Transverse colon (tissue), 4 donors: Measurements from ENCODE around the gene NME8. TPM values are rescaled to one million over a fixed set of nuclear protein-coding genes. Genes with fewer than 3 reads are reported as not detected.
A peak's percentile ranks its signal among the peaks of the same experiment; 100 is the strongest.

ENCODE experiments used
- DNase-seq: peaks from one replicate; pipeline ENCODE4 v3.0.0-alpha.2; 2019
- H3K27ac ChIP-seq, 4 donors: fragments of 200-600 bp; sonication (generic); 2 replicates each; pipeline ENCODE4 v1.5.1; 2016 to 2018; ENCODE audit warnings: inconsistent platforms in 4 of 4
- H3K27me3 ChIP-seq: fragments of 200-600 bp; sonication (generic); 2 replicates; pipeline ENCODE4 v1.5.1; 2017; ENCODE audit warnings: inconsistent platforms
- H3K36me3 ChIP-seq, 4 donors: fragments of 200-600 bp; sonication (generic); 2 replicates each; pipeline ENCODE4 v1.5.1; 2017 to 2019; ENCODE audit warnings: inconsistent platforms in 4 of 4
- H3K4me1 ChIP-seq, 4 donors: fragments of 200-600 bp; sonication (generic); 2 replicates each; pipeline ENCODE4 v1.5.1; 2017 to 2020; ENCODE audit warnings: inconsistent platforms in 4 of 4
- H3K4me3 ChIP-seq, 4 donors: fragments of 200-600 bp; sonication (generic); 1 replicate in 1 of 4; 2 replicates in 3 of 4; pipeline versions ENCODE4 v1.5.1 to v1.6.1; 2017 to 2019; ENCODE audit warnings: inconsistent platforms in 4 of 4
- H3K9me3 ChIP-seq, 2 donors: fragments of 200-600 bp; sonication (generic); 2 replicates each; pipeline ENCODE4 v1.5.1; 2017 to 2019; ENCODE audit warnings: inconsistent platforms in 2 of 2
- EP300 ChIP-seq: sonication (generic); formaldehyde crosslinking; IDR thresholded peaks from one replicate; pipeline ENCODE4 v1.6.1; 2017; ENCODE audit warnings: antibody characterized with exemption, low read depth
- POLR2A ChIP-seq: fragments of 450-650 bp; IDR thresholded peaks from one replicate; pipeline ENCODE4 v1.6.1; 2016; ENCODE audit warnings: antibody characterized with exemption, mild to moderate bottlenecking, moderate library complexity
- POLR2AphosphoS5 ChIP-seq, 3 donors: sonication (generic); formaldehyde crosslinking; IDR thresholded peaks; one replicate each; pipeline ENCODE4 v1.6.1; 2016; ENCODE audit warnings: antibody characterized with exemption in 3 of 3
- WGBS, 2 donors: methylation state at CpG; one replicate each; pipeline ENCODE4 v1.1.5; 2018; ENCODE audit warnings: low coverage in 1 of 2; 5-methylcytosine and 5-hydroxymethylcytosine counted together
- in situ Hi-C, 4 donors: fragments of 200-750 bp; cut with MboI; loops; one replicate each; pipeline versions ENCODE4 v1.15.0 to v1.15.1; 2017; ENCODE audit warnings: low sequenced_read_pairs in 3 of 4, low pct_ligation_motif_present in 1 of 4, low pct_unique_long_range_greater_than_20kb in 1 of 4
- intact Hi-C: fragments of 100-400 bp; cut with DNase I; formaldehyde crosslinking; loops from one replicate; pipeline ENCODE4 v1.15.1; 2023; ENCODE audit warnings: low total_unique reads
- total RNA-seq, 4 donors: library from RNA; depleted of rRNA; stranded (reverse); fragments of >200 nt; gene quantifications; one replicate each; pipeline ENCODE4 v1.1.0, GENCODE V29; 2016
- TF ChIP-seq, protein P1 (sequence below), 5 experiments: fragments of 200-600 bp in 3 of 5; fragments of 450-650 bp in 2 of 5; sonication (generic) in 3 of 5; IDR thresholded peaks; 1 replicate in 2 of 5; 2 replicates in 3 of 5; pipeline ENCODE4 v1.5.1; 2016 to 2017; ENCODE audit warnings: antibody characterized with exemption in 5 of 5, inconsistent platforms in 3 of 5, mild to moderate bottlenecking in 2 of 5, moderate library complexity in 1 of 5

Gene NME8
- total RNA-seq, 4 donors from 2014 or later, result not detected

DNA sequence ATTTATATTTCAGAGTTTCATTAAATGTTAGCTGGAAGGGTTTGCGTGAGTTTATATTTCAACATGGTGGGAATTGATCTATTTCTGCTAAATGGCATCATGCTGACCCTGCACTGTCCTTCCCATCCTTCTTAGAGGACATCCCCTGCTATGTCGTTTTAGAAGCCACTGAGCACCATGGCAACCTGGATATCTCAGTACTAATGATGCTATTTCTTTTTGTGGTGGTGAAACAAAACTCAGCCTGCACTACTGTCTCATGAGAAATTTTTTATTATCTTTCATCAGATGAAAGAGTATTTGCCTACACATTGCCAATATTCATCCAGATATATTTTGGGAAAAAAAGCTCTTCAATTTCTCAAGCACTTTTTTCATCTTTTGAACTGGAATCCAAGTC, 84.1 kb downstream of the NME8 start:
- Histone ChIP-seq H3K36me3 (no peaks in the 10 kb centered on the region), H3K4me3 (no peak overlapping the region), H3K27ac (no peak overlapping the region), H3K27me3 (no peaks in the 10 kb centered on the region), H3K9me3 (peaks cover 0 to 7% of the 10 kb centered on the region in 2 donors), H3K4me1 (peaks cover 0 to 6% (median 0%) of the 10 kb centered on the region in 4 donors)
- 76 to 90% methylated on average over 2 of the region's 2 CpGs for WGBS, 2 donors
- intact Hi-C loops (no loop called here), in situ Hi-C loops (no loop called here)
- no peak for DNase-seq
- no peak for TF ChIP-seq POLR2A
- TF ChIP-seq, protein P1, sequence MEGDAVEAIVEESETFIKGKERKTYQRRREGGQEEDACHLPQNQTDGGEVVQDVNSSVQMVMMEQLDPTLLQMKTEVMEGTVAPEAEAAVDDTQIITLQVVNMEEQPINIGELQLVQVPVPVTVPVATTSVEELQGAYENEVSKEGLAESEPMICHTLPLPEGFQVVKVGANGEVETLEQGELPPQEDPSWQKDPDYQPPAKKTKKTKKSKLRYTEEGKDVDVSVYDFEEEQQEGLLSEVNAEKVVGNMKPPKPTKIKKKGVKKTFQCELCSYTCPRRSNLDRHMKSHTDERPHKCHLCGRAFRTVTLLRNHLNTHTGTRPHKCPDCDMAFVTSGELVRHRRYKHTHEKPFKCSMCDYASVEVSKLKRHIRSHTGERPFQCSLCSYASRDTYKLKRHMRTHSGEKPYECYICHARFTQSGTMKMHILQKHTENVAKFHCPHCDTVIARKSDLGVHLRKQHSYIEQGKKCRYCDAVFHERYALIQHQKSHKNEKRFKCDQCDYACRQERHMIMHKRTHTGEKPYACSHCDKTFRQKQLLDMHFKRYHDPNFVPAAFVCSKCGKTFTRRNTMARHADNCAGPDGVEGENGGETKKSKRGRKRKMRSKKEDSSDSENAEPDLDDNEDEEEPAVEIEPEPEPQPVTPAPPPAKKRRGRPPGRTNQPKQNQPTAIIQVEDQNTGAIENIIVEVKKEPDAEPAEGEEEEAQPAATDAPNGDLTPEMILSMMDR (IDR thresholded peaks at IDR 0.05), result no peak
- no peak for TF ChIP-seq POLR2AphosphoS5 (IDR thresholded peaks at IDR 0.05)
- no peak for TF ChIP-seq EP300

DNA sequence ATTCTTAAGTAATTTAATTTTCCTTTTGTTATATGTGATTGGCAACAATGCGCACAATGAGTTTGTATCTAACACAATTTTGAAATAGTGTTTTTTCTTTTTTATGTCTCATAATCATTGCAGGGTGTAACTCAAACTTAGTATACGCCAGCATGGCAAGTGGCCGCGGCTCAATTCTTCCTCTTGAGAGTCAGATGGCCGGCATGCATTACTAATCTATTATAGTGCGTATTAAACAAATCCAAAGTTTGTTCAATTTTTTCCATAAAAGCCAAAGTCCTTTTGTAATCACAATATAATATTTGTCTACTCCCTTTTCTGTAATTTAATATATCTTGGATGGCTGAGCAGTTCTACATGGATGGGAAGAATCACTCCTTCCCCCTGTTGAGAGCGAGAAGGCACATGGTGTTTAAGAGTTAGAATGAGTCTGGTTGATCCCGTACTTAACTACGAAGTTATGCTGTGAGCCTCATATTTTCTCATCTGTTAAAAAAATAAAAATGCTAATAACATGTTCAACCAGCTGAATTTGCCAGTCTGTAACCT, 84.7 kb downstream of the NME8 start:
- H3K36me3 ChIP-seq, result no peaks in the 10 kb centered on the region
- peaks cover 0 to 6% (median 0%) of the 10 kb centered on the region in 4 donors for H3K4me1 ChIP-seq
- in situ Hi-C loops, result no loop called here
- DNase-seq, result no peak
- 90 to 97% methylated on average over 7 to 9 of the region's 9 CpGs for WGBS, 2 donors
- peaks cover 0 to 7% of the 10 kb centered on the region in 2 donors for H3K9me3 ChIP-seq
- TF ChIP-seq, protein P1 (IDR thresholded peaks at IDR 0.05), result no peak
- TF ChIP-seq POLR2AphosphoS5 (IDR thresholded peaks at IDR 0.05) (no peak), POLR2A (no peak), EP300 (no peak)
- H3K4me3 ChIP-seq, result no peak overlapping the region
- no peaks in the 10 kb centered on the region for H3K27me3 ChIP-seq
- H3K27ac ChIP-seq, result no peak overlapping the region
- intact Hi-C loops, result no loop called here

DNA sequence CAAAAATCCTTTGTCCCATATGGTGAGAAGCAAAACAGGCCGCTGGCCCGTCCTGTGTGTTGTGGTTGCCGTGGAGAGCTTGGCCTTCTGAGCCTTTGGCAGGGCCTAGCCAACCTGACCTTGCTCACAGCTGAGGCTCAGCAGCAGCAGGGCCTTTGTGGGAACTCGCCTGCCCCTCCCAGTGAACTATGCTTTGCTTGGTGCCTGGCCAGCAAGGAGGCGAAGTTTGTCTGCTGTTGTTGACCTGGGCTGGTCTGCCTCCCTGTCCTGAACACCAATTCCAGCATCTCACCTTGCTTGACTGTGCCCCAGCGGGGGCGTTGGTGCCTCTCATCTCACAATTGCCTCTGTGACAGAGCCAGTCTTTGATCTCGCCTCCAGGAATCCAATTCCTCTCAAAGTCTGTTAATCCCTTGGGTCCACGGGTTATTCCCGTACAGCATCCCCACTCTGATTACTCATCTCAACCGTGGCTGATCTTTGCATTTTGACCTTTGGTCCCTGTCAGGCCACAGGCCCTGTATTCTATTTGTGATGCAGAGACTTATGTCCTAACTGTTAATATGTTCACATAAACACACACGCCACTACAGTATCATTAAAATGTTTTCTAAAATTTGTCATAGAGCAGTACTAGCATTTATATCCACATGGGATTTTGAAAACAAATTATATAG, 94.7 kb downstream of the NME8 start:
- intact Hi-C loops, result no loop called here
- no peaks in the 10 kb centered on the region for H3K27me3 ChIP-seq
- H3K27ac ChIP-seq, result peak overlapping the region; percentile 47 to 75 (median 69)
- no peak for TF ChIP-seq POLR2A
- TF ChIP-seq POLR2AphosphoS5 (IDR thresholded peaks at IDR 0.05), result peak in 2 of 3 donors; percentile 21 to 61
- in situ Hi-C loops, result no loop called here
- H3K9me3 ChIP-seq, result no peaks in the 10 kb centered on the region
- peaks cover 0 to 28% (median 9%) of the 10 kb centered on the region in 4 donors for H3K4me1 ChIP-seq
- DNase-seq, result peak; percentile 86
- WGBS, 2 donors, result 36 to 44% methylated on average over 5 to 11 of the region's 12 CpGs
- H3K36me3 ChIP-seq, result no peaks in the 10 kb centered on the region
- no peak overlapping the region for H3K4me3 ChIP-seq

DNA sequence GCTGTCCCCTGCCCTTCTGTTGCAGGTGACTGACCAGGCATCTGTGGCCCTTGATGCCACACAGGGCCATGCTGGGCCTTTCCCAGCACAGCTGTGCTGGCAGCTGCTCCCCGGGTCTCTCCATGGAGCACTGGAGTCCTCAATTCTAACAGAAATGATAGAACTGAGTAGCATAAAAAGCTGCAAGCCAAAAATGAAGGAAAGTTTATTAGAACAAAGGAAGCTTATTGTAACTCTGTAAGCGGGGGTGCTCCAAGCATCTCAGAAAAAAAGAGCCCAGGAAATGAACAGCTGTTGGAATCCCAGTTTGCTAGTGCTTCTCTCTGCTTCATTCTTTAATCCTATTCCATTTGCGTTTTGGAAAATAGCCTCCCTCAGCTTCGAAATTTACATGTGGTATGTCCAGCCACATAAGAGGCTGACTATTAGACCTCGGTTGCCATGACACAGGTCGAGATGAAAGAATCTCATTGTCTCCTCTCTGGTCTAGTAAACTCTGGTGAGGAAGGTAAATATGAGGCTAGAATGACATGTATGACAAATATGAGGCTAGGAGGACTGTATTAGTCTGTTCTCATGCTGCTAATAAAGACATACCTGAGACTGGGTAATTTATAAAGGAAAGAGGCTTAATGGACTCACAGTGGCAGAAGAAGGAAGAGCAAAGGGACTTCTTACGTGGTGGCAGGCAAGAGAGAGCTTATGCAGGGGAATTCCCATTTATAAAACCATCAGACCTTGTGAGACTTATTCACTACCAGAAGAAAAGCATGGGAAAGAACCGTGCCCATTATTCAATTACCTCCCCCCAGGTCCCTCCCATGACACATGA, 95.7 kb downstream of the NME8 start:
- WGBS, 2 donors, result 62 to 70% methylated on average over 8 of the region's 8 CpGs
- H3K27me3 ChIP-seq, result no peaks in the 10 kb centered on the region
- no peaks in the 10 kb centered on the region for H3K36me3 ChIP-seq
- DNase-seq, result no peak
- no peak overlapping the region for H3K4me3 ChIP-seq
- peak overlapping the region in 3 of 4 donors; percentile 66 to 75 (median 72) for H3K27ac ChIP-seq
- in situ Hi-C loops, result no loop called here
- H3K9me3 ChIP-seq, result no peaks in the 10 kb centered on the region
- intact Hi-C loops, result no loop called here
- TF ChIP-seq EP300 (no peak), POLR2AphosphoS5 (IDR thresholded peaks at IDR 0.05) (no peak), POLR2A (no peak)
- TF ChIP-seq, protein P1 (IDR thresholded peaks at IDR 0.05), result no peak
- H3K4me1 ChIP-seq, result peaks cover 0 to 28% (median 9%) of the 10 kb centered on the region in 4 donors
